B cell (primary cell): ENCODE results near the gene TMEM14A.

Experiments used
- EZH2 ChIP-seq: IDR thresholded peaks from 2 replicates; pipeline ENCODE4 v1.6.1; 2012; ENCODE audit warnings: borderline replicate concordance, low read depth, mild to moderate bottlenecking, moderate library complexity, low read length; ENCODE audit not compliant: insufficient read depth, poor library complexity, severe bottlenecking
- TF ChIP-seq, protein P1 (sequence below): fragments of 200-600 bp; IDR thresholded peaks from one replicate; pipeline ENCODE4 v1.8.0; 2022; ENCODE audit warnings: antibody characterized with exemption, mild to moderate bottlenecking

DNA sequence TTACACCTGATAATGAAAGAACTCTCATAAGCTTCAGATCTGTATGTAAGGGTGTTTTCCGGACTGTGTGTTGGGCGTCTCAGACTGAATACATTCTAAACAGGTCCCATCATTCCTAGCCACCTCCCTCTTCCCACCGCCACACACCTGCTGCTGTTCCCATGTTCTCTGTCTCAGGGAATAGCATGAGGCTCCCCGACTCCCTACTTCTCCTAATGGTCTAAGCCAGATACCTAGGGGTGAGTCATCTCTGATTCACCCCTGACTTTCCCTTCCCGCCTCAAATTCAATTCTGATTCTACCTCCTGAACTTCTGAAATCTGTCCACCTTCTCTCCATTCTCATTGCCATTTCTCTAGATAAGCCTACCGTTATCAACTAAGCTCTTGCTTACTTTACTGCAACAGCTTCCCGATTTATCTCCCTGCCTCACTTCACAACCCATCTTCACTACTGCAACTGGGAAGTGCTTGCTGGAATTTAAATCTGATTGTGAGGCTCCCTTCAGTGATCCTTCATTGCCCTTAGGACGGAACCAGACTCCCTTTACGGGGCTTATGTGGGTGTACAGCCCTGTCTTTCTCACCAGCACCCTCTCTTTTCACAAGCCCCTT, 1.6 kb downstream of the TMEM14A start:
- TF ChIP-seq, protein P1, sequence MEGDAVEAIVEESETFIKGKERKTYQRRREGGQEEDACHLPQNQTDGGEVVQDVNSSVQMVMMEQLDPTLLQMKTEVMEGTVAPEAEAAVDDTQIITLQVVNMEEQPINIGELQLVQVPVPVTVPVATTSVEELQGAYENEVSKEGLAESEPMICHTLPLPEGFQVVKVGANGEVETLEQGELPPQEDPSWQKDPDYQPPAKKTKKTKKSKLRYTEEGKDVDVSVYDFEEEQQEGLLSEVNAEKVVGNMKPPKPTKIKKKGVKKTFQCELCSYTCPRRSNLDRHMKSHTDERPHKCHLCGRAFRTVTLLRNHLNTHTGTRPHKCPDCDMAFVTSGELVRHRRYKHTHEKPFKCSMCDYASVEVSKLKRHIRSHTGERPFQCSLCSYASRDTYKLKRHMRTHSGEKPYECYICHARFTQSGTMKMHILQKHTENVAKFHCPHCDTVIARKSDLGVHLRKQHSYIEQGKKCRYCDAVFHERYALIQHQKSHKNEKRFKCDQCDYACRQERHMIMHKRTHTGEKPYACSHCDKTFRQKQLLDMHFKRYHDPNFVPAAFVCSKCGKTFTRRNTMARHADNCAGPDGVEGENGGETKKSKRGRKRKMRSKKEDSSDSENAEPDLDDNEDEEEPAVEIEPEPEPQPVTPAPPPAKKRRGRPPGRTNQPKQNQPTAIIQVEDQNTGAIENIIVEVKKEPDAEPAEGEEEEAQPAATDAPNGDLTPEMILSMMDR: no peak
- no peak for TF ChIP-seq EZH2
